Heart left ventricle (tissue), 16 donors: Measurements from ENCODE around the gene KIF2C. TPM values are rescaled to one million over a fixed set of nuclear protein-coding genes. Genes with fewer than 3 reads are reported as not detected.
A peak's percentile ranks its signal among the peaks of the same experiment; 100 is the strongest.

Experiments
- ATAC-seq, 4 donors: fragments of 200-7000 bp; cut with Tn5 transposase; one replicate each; pipeline ENCODE4 v1.9.1; 2020 to 2022; ENCODE audit warnings: moderate library complexity in 4 of 4, mild to moderate bottlenecking in 3 of 4, moderate number of reproducible peaks in 1 of 4
- DNase-seq, 5 donors: peaks; one replicate each; pipeline ENCODE4 v3.0.0-alpha.2; 2020
- H3K27ac ChIP-seq, 12 donors: fragments of 200-600 bp; sonication (generic) in 4 of 12; one replicate each; pipeline versions ENCODE4 v1.5.0 to v1.8.0; 2016 to 2022; ENCODE audit warnings: mild to moderate bottlenecking in 2 of 12
- H3K27me3 ChIP-seq, 9 donors: fragments of 200-600 bp; sonication (generic) in 2 of 9; one replicate each; pipeline versions ENCODE4 v1.5.1 to v1.8.0; 2016 to 2022; ENCODE audit warnings: mild to moderate bottlenecking in 3 of 9
- H3K36me3 ChIP-seq, 9 donors: fragments of 200-600 bp; sonication (generic) in 2 of 9; one replicate each; pipeline versions ENCODE4 v1.5.0 to v1.8.0; 2018 to 2022; ENCODE audit warnings: mild to moderate bottlenecking in 2 of 9
- H3K4me1 ChIP-seq, 12 donors: fragments of 200-600 bp; sonication (generic) in 4 of 12; one replicate each; pipeline versions ENCODE4 v1.5.0 to v1.8.0; 2016 to 2022; ENCODE audit warnings: mild to moderate bottlenecking in 3 of 12
- H3K4me3 ChIP-seq, 12 donors: fragments of 200-600 bp; sonication (generic) in 4 of 12; one replicate each; pipeline versions ENCODE4 v1.5.0 to v1.8.0; 2017 to 2022; ENCODE audit warnings: mild to moderate bottlenecking in 9 of 12, moderate library complexity in 4 of 12
- H3K9me3 ChIP-seq, 12 donors: fragments of 200-600 bp; sonication (generic) in 4 of 12; one replicate each; pipeline versions ENCODE4 v1.5.0 to v1.8.0; 2016 to 2022; ENCODE audit warnings: mild to moderate bottlenecking in 1 of 12
- CTCF ChIP-seq, 12 donors: fragments of 200-600 bp; sonication (generic) in 4 of 12; IDR thresholded peaks; one replicate each; pipeline versions ENCODE4 v1.5.0 to v1.8.0; 2018 to 2022; ENCODE audit warnings: antibody characterized with exemption in 12 of 12, mild to moderate bottlenecking in 5 of 12
- POLR2A ChIP-seq, 2 donors: fragments of 450-650 bp; IDR thresholded peaks; one replicate each; pipeline ENCODE4 v1.6.1; 2017; ENCODE audit warnings: antibody characterized with exemption in 2 of 2, mild to moderate bottlenecking in 2 of 2, moderate library complexity in 2 of 2
- WGBS, 4 donors: extraction: QIAGEN DNeasy Blood & Tissue Kit in 2 of 4; methylation state at CpG; one replicate each; pipeline versions ENCODE4 v1.1.5 to v1.1.7; 2013 to 2018; 5-methylcytosine and 5-hydroxymethylcytosine counted together
- intact Hi-C, 10 donors: fragments of 100-400 bp; cut with DNase I; formaldehyde crosslinking; loops; one replicate each; pipeline versions ENCODE4 v1.11.1 to v1.14.2; 2022
- polyA plus RNA-seq, 2 donors: library from polyadenylated mRNA; stranded (reverse); fragments of 200-250 nt; gene quantifications; one replicate each; pipeline ENCODE4 v1.2.3, GENCODE V29; 2013
- total RNA-seq, 9 donors: library from RNA; depleted of rRNA in 2 of 9; stranded (reverse); fragments of >200 nt in 2 of 9; fragmentation: NEBNext Ultra II Directional in 3 of 9; extraction: Animal tissue kit (Norgen Biotek cat#: 25700) in 3 of 9; gene quantifications; one replicate each; pipeline versions ENCODE4 v1.1.0 to v1.2.4, GENCODE V29; 2016 to 2023
- donor health status: ischemic (EF 13 %, LVEDD 7.1; RV severe dilation, severe dysfunction).
- donor health status: healthy with polysubstance abuse.
- donor health status: DM: no; HTN: yes; CAD: no.
- donor health status: DM: no; HTN: no; CAD: no.
- donor health status: ischemic (EF 25% LVEDD 6.9; RV normal size, moderate dysfunction).
- donor health status: ischemic (EF 25% LVEDD 5.7; RV mildly dilated, moderate dysfunction).
- donor health status: healthy.
- donor health status: DM: yes; HTN: yes; CAD: no.
- donor health status: ischemic (EF 35%, LVEDD 5.7; RV mildly dilated, moderate dysfunction).
- donor health status: nonischemic (EF 11% LVEDD 7.7; RV severe dilation, severe dysfunction).
- donor health status: DM: yes; HTN: yes; CAD: no.
- donor health status: PGD.
- donor health status: ischemic (EF 29% LVEDD 5.4; RV normal size, mild dysfunction).
- donor health status: nonischemic (EF 23%, LVEDD 6.1; RV moderate dilation, normal function).

Gene KIF2C
- total and polyA plus RNA-seq, 11 donors: 0.25 to 7.0 (median 0.97) TPM

- H3K4me1 ChIP-seq: peaks cover 0 to 51% (median under 1%) of the 10 kb centered on the region in 12 donors
- no peaks in the 10 kb centered on the region for H3K9me3 ChIP-seq
- H3K36me3 ChIP-seq: no peaks in the 10 kb centered on the region
- H3K4me3 ChIP-seq: no peak overlapping the region
- peaks cover 0 to 20% (median 0%) of the 10 kb centered on the region in 9 donors for H3K27me3 ChIP-seq
- intact Hi-C loops: loop anchor here in 1 of 10 donors (5.0 kb wide), 1 partner anchor 287 kb away; the partner anchor contains the start of genes HECTD3 and UROD
- ATAC-seq (no peak), DNase-seq (no peak)
- no peak overlapping the region for H3K27ac ChIP-seq
- TF ChIP-seq CTCF (IDR thresholded peaks at IDR 0.05) (no peak), POLR2A (IDR thresholded peaks at IDR 0.05) (no peak)
- WGBS, 4 donors: 82 to 87% (median 84%) methylated on average over 13 to 27 of the region's 27 CpGs
Measured at GRCh38 chr1:44724955-44725698, 14.5 kb upstream of the KIF2C start.

- intact Hi-C loops: loop anchor here in 7 of 10 donors (1.0 to 10.0 kb wide), 12 partner anchors 8 to 774 kb away; partner anchors contain the start of genes HECTD3 (in 2 of the 7), RPS8 (in 2 of the 7), UROD (in 2 of the 7) and ARMH1 (in 1 of the 7)
- peak; percentile 84 to 91 (median 87) for ATAC-seq
- Histone ChIP-seq H3K4me3 (peak within 1 kb of the TSS in 9 of 12 donors; percentile 17 to 48 (median 32)), H3K36me3 (no peaks in the 10 kb centered on the region), H3K27ac (peak within 1 kb of the TSS; percentile 70 to 96 (median 84)), H3K4me1 (peaks cover 0 to 30% (median 9%) of the 10 kb centered on the region in 12 donors), H3K27me3 (no peaks in the 10 kb centered on the region), H3K9me3 (no peaks in the 10 kb centered on the region)
- WGBS, 4 donors: 2 to 4% (median 3%) methylated on average over 19 of the region's 19 CpGs
- peak; percentile 90 to 94 (median 93) for DNase-seq
- TF ChIP-seq POLR2A (IDR thresholded peaks at IDR 0.05) (peak in 1 of 2 donors; percentile 58), CTCF (IDR thresholded peaks at IDR 0.05) (peak; percentile 74 to 91 (median 82))
Measured at GRCh38 chr1:44730741-44731512, 8.7 kb upstream of the KIF2C start, which contains the start of gene RNU5D-1. RNU5D-1 (minus strand) TSS chr1:44731170.

GRCh38 chr1:44733365-44733764, 6.3 kb upstream of the KIF2C start:
- DNase-seq: no peak
- 29 to 53% (median 31%) methylated on average over 1 of the region's 1 CpG for WGBS, 4 donors
- no peak overlapping the region for H3K4me3 ChIP-seq
- no peaks in the 10 kb centered on the region for H3K27me3 ChIP-seq
- no peaks in the 10 kb centered on the region for H3K36me3 ChIP-seq
- intact Hi-C loops: loop anchor here in 6 of 10 donors (2.0 to 10.0 kb wide), 9 partner anchors 41 to 771 kb away; partner anchors contain the start of genes HECTD3 (in 2 of the 6), RPS8 (in 2 of the 6), UROD (in 2 of the 6) and ARMH1 (in 1 of the 6)
- no peaks in the 10 kb centered on the region for H3K9me3 ChIP-seq
- ATAC-seq: no peak
- H3K4me1 ChIP-seq: peaks cover 0 to 30% (median 9%) of the 10 kb centered on the region in 12 donors
- peak overlapping the region in 2 of 12 donors; percentile 22 to 54 for H3K27ac ChIP-seq
- TF ChIP-seq POLR2A (IDR thresholded peaks at IDR 0.05): no peak
- TF ChIP-seq CTCF (IDR thresholded peaks at IDR 0.05): no peak
